ENCODE results near the gene RNF224. TPM values are rescaled to one million over a fixed set of nuclear protein-coding genes. Genes with fewer than 3 reads are reported as not detected.

RNF224 gene
- total and polyA plus RNA-seq, 4 donors = not detected

- WGBS = 89% methylated on average over 15 of the region's 15 CpGs
- no peak overlapping the region for H3K27ac ChIP-seq (ENCODE audit: low read depth in 1 of 2, low read length in 2 of 2)
- no peak overlapping the region for H3K9ac ChIP-seq (ENCODE audit: low read depth in 1 of 2, low read length in 2 of 2)
- no peaks in the 10 kb centered on the region for H3K9me3 ChIP-seq (ENCODE audit: control insufficient read depth in 4 of 4, low read length in 3 of 4)
- peaks cover 11 to 33% (median 23%) of the 10 kb centered on the region in 4 donors for H3K4me1 ChIP-seq (ENCODE audit: control insufficient read depth in 4 of 4, insufficient read depth in 4 of 4, low read length in 3 of 4)
- peaks cover 5 to 13% (median 9%) of the 10 kb centered on the region in 4 donors for H3K36me3 ChIP-seq (ENCODE audit: control insufficient read depth in 4 of 4, insufficient read depth in 3 of 4, low read depth in 1 of 4, low read length in 3 of 4)
- DNase-seq (ENCODE audit: low spot score) = peak; percentile 30
- no peaks in the 10 kb centered on the region for H3K27me3 ChIP-seq (ENCODE audit: control insufficient read depth in 4 of 4, insufficient read depth in 4 of 4, low read length in 3 of 4)
- H3K4me3 ChIP-seq (ENCODE audit: low read depth in 1 of 3, low read length in 3 of 3) = no peak overlapping the region
- TF ChIP-seq, protein P1, sequence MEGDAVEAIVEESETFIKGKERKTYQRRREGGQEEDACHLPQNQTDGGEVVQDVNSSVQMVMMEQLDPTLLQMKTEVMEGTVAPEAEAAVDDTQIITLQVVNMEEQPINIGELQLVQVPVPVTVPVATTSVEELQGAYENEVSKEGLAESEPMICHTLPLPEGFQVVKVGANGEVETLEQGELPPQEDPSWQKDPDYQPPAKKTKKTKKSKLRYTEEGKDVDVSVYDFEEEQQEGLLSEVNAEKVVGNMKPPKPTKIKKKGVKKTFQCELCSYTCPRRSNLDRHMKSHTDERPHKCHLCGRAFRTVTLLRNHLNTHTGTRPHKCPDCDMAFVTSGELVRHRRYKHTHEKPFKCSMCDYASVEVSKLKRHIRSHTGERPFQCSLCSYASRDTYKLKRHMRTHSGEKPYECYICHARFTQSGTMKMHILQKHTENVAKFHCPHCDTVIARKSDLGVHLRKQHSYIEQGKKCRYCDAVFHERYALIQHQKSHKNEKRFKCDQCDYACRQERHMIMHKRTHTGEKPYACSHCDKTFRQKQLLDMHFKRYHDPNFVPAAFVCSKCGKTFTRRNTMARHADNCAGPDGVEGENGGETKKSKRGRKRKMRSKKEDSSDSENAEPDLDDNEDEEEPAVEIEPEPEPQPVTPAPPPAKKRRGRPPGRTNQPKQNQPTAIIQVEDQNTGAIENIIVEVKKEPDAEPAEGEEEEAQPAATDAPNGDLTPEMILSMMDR (IDR thresholded peaks at IDR 0.05; ENCODE audit: low read depth, low read length, missing input control) = no peak
Measured at GRCh38 chr9:137266162-137266527, 38.8 kb downstream of the RNF224 start.

GRCh38 chr9:137266585-137267453 is 39.5 kb downstream of the RNF224 start:
- H3K4me1 ChIP-seq (ENCODE audit: control insufficient read depth in 4 of 4, insufficient read depth in 4 of 4, low read length in 3 of 4) = peaks cover 11 to 33% (median 23%) of the 10 kb centered on the region in 4 donors
- no peak overlapping the region for H3K9ac ChIP-seq (ENCODE audit: low read depth in 1 of 2, low read length in 2 of 2)

More at GRCh38 chr9:137266585-137267453, 39.5 kb downstream of the RNF224 start:
- TF ChIP-seq NR2F2 (IDR thresholded peaks at IDR 0.05) = no peak
- TF ChIP-seq ATF3 (IDR thresholded peaks at IDR 0.05) = no peak
- no peak for TF ChIP-seq HNF4A (conservative IDR thresholded peaks at IDR 0.05)
- TF ChIP-seq HNF4G (IDR thresholded peaks at IDR 0.05) = no peak
- TF ChIP-seq, protein P1 (IDR thresholded peaks at IDR 0.05; ENCODE audit: low read depth, low read length, missing input control) = no peak
- no peak for TF ChIP-seq REST (IDR thresholded peaks at IDR 0.05)
- TF ChIP-seq EGR1 (IDR thresholded peaks at IDR 0.05; ENCODE audit: low read depth in 2 of 2) = no peak
- no peak for TF ChIP-seq YY1 (IDR thresholded peaks at IDR 0.05)
- no peak for TF ChIP-seq FOXA2 (IDR thresholded peaks at IDR 0.05)
- TF ChIP-seq SP1 (IDR thresholded peaks at IDR 0.05) = no peak
- TF ChIP-seq RAD21 (IDR thresholded peaks at IDR 0.05) = no peak
- no peak overlapping the region for H3K27ac ChIP-seq (ENCODE audit: low read depth in 1 of 2, low read length in 2 of 2)
- WGBS = 92% methylated on average over 34 of the region's 34 CpGs
- H3K27me3 ChIP-seq (ENCODE audit: control insufficient read depth in 4 of 4, insufficient read depth in 4 of 4, low read length in 3 of 4) = no peaks in the 10 kb centered on the region
- DNase-seq (ENCODE audit: low spot score) = peak; percentile 31
- H3K36me3 ChIP-seq (ENCODE audit: control insufficient read depth in 4 of 4, insufficient read depth in 3 of 4, low read depth in 1 of 4, low read length in 3 of 4) = peaks cover 5 to 13% (median 9%) of the 10 kb centered on the region in 4 donors
- no peaks in the 10 kb centered on the region for H3K9me3 ChIP-seq (ENCODE audit: control insufficient read depth in 4 of 4, low read length in 3 of 4)
- no peak overlapping the region for H3K4me3 ChIP-seq (ENCODE audit: low read depth in 1 of 3, low read length in 3 of 3)
